Stimulated activated effector memory CD8-positive, alpha-beta T cell treated with anti-CD3 and anti-CD28 coated beads, Interleukin-12 subunit alpha, Interleukin-12 subunit beta, amount 100 ng/mL, for 72 hours (primary cell): Measurements from ENCODE around the gene ADARB1.
A peak's percentile ranks its signal among the peaks of the same experiment; 100 is the strongest.

Experiments used
- ATAC-seq: fragments of 150-1000 bp; cut with Tn5 transposase; 2 replicates; pipeline ENCODE4 v1.10.0; 2021
- DNase-seq, 2 donors: peaks; one replicate each; pipeline ENCODE4 v3.0.0; 2021 to 2022; ENCODE audit warnings: low spot score in 2 of 2
- H3K27ac Mint-ChIP-seq: one replicate; pipeline ENCODE4 v1.8.0; 2022; ENCODE audit warnings: mild to moderate bottlenecking, mixed read lengths
- H3K36me3 Mint-ChIP-seq: one replicate; pipeline ENCODE4 v1.8.0; 2022; ENCODE audit warnings: mild to moderate bottlenecking, mixed read lengths
- H3K4me1 Mint-ChIP-seq: one replicate; pipeline ENCODE4 v1.8.0; 2022; ENCODE audit warnings: mixed read lengths
- H3K4me3 Mint-ChIP-seq: one replicate; pipeline ENCODE4 v1.8.0; 2022; ENCODE audit warnings: mild to moderate bottlenecking, mixed read lengths
- H3K9me3 Mint-ChIP-seq: one replicate; pipeline ENCODE4 v1.8.0; 2022; ENCODE audit warnings: mixed read lengths

Gene ADARB1

DNA sequence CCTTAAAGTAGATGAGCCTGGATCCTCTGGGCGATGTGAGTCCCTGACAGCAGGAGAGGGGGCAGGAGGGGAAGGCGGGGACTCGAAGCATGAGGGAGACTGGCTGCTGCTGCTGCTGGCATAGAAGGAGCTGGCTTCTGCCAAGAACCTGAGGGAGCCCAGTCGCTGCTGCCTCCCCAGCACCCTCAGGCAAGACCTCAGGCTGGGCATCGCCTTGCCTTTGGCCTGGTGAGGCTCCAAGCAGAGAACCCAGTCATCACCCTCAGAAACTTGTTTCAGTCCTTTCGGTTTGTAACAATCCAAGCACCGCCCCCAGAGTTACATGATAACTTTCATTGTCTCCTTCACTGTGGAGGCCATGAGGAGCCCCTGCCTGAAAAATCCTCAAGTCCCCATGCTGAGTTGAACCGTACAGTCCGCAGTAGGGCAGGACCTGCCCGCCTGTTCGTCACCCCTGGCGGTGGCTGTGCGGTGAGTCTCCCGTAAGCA is 174.6 kb downstream of the ADARB1 start:
- DNase-seq (peak in 1 of 2 donors; percentile 37), ATAC-seq (no peak)
- no peak overlapping the region for H3K4me3 Mint-ChIP-seq
- no peak overlapping the region for H3K27ac Mint-ChIP-seq
- no peaks in the 10 kb centered on the region for H3K9me3 Mint-ChIP-seq
- H3K4me1 Mint-ChIP-seq = no peaks in the 10 kb centered on the region
- H3K36me3 Mint-ChIP-seq = no peaks in the 10 kb centered on the region

DNA sequence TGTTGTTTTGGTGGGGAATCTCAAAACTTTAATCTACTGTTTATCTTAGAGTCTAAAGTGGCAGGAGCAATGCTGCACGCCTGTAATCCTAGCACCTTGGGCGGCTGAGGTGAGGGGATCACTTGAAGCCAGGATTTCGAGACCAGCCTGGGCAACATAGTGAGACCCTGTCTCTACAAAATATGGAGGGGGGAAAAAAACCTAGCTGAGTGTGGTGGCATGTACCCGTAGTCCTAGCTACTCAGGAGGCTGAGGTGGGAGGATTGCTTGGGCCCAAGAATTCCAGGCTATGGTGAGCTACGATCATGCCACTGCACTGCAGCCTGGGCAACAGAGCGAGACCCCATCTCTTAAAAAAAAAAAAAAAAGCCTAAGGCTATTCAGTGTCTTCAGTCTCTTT is 175.2 kb downstream of the ADARB1 start:
- H3K36me3 Mint-ChIP-seq = no peaks in the 10 kb centered on the region
- H3K4me3 Mint-ChIP-seq = no peak overlapping the region
- DNase-seq = no peak
- no peaks in the 10 kb centered on the region for H3K9me3 Mint-ChIP-seq
- peaks cover 5% of the 10 kb centered on the region for H3K4me1 Mint-ChIP-seq
- ATAC-seq = no peak
- no peak overlapping the region for H3K27ac Mint-ChIP-seq

- no peaks in the 10 kb centered on the region for H3K9me3 Mint-ChIP-seq
- H3K4me1 Mint-ChIP-seq = peaks cover 11% of the 10 kb centered on the region
- ATAC-seq = no peak
- H3K36me3 Mint-ChIP-seq = no peaks in the 10 kb centered on the region
- no peak for DNase-seq
- no peak overlapping the region for H3K27ac Mint-ChIP-seq
- H3K4me3 Mint-ChIP-seq = no peak overlapping the region
Observed at GRCh38 chr21:45250272-45250671, 175.9 kb downstream of the ADARB1 start.

GRCh38 chr21:45250914-45251634 is 176.7 kb downstream of the ADARB1 start:
- Mint-ChIP-seq H3K36me3 (no peaks in the 10 kb centered on the region), H3K9me3 (no peaks in the 10 kb centered on the region), H3K4me1 (peaks cover 16% of the 10 kb centered on the region), H3K27ac (no peak overlapping the region), H3K4me3 (no peak overlapping the region)
- DNase-seq = peak in 1 of 2 donors; percentile 30
- no peak for ATAC-seq

DNA sequence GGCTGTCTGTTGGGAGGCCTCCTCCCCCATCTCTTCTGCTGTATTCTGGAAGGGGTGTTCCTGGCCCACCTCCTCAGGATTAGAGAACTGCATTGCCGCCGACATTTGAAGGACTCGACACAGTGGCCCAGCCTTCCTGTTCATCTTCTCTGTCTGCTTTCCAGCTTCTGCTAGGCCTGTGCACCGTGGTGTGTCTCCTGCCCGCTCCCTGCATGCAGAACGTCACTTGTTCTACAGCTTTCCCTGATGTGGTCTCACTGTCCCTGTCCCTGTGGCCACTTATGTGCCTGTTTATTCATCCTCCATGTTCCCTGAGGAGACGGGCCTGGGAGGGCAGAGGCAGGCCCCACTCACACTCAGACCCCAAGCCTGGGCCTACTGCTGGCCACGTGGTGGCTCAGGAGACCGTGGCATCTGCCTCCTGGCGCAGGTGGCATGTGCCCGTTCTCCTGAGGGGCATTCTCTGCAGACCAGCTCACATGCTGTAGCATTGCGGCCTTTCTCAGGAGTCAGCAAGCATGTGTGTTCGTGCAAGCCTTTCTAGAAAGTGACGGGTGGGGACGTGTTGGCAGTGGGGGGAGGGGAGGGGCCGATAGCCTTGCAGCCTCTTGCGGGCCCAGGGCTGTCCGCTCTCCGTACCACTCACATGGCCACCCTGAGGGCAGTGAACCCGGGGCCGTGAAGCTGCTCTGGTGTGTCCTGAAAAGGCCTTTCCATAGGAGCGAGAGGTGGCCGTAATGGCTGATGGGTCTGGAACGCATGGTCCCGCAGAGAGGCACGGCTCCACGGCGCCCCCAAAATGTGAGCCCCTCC is 177.5 kb downstream of the ADARB1 start:
- Mint-ChIP-seq H3K9me3 (no peaks in the 10 kb centered on the region), H3K27ac (no peak overlapping the region), H3K4me1 (peaks cover 23% of the 10 kb centered on the region), H3K4me3 (no peak overlapping the region), H3K36me3 (no peaks in the 10 kb centered on the region)
- peak in 1 of 2 donors; percentile 39 for DNase-seq
- ATAC-seq = no peak

- no peak for ATAC-seq
- no peaks in the 10 kb centered on the region for H3K9me3 Mint-ChIP-seq
- H3K27ac Mint-ChIP-seq = no peak overlapping the region
Observed at GRCh38 chr21:45252448-45252925, 178.1 kb downstream of the ADARB1 start.

DNA sequence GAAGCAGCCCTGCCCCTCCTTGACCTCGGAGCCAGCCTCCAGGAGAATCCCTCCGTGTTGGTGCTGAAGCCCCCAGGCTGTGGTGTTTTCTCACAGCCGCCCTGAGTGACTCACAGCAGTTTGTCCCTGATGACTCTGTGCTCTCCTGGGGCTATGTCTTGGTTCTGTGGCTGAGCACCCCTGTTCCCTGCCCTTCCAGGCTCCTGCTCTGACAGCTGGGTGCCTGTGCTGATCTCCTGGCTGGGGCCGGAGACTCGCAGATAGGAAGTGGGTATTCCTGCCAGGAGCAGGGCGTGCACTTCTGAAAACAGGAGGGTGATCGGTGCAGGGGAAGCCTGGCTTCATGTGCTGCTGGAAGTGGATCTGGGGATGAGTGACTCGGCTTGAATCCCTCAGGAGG is 178.8 kb downstream of the ADARB1 start:
- Mint-ChIP-seq H3K36me3 (no peaks in the 10 kb centered on the region), H3K9me3 (no peaks in the 10 kb centered on the region), H3K4me1 (peaks cover 29% of the 10 kb centered on the region), H3K4me3 (no peak overlapping the region), H3K27ac (no peak overlapping the region)
- DNase-seq (no peak), ATAC-seq (no peak)

More at GRCh38 chr21:45252448-45252925, 178.1 kb downstream of the ADARB1 start:
- Mint-ChIP-seq H3K4me3 (no peak overlapping the region), H3K4me1 (peaks cover 29% of the 10 kb centered on the region), H3K36me3 (no peaks in the 10 kb centered on the region)
- no peak for DNase-seq

DNA sequence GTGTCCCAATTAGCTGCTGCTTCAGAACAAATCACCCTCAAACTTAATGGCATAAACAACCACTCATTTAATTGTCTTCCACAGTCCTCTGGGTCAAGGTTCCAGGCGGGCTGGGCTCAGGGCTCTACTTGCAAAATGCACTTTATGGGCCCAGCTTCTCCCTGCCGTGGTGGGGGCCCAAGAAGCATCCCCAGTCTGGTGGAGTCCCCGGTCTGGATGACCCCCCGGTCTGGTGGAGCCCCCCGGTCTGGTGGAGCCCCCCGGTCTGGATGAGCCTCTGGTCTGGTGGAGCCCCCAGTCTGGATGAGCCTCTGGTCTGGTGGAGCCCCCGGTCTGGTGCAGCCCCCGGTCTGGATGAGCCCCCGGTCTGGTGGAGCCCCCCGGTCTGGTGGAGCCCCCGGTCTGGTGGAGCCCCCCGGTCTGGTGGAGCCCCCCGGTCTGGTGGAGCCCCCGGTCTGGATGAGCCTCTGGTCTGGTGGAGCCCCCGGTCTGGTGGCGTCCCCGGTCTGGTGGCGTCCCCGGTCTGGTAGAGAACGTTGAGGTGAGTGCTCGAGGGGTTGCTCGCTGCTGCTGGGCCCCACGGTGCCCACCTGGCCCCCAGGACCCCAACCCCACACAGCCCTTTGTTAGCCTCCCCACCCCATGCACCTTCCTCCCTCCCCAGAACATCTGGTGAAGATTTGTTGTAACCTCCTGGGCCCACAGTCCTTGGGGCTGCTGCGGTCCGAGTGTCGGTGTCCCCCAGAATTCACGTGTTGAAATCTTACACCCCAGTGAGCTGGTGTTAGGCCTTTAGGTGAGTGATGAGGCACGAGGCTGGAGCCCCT is 179.5 kb downstream of the ADARB1 start:
- ATAC-seq (no peak), DNase-seq (peak in 1 of 2 donors; percentile 43)
- Mint-ChIP-seq H3K36me3 (no peaks in the 10 kb centered on the region), H3K4me3 (peak overlapping the region; percentile 31), H3K27ac (no peak overlapping the region), H3K9me3 (no peaks in the 10 kb centered on the region), H3K4me1 (peaks cover 29% of the 10 kb centered on the region)

GRCh38 chr21:45254460-45254930 is 180.1 kb downstream of the ADARB1 start:
- Mint-ChIP-seq H3K4me3 (peak overlapping the region; percentile 31), H3K27ac (peak overlapping the region; percentile 46), H3K36me3 (no peaks in the 10 kb centered on the region), H3K4me1 (peaks cover 29% of the 10 kb centered on the region), H3K9me3 (no peaks in the 10 kb centered on the region)
- ATAC-seq (no peak), DNase-seq (peak in 1 of 2 donors; percentile 39)

DNA sequence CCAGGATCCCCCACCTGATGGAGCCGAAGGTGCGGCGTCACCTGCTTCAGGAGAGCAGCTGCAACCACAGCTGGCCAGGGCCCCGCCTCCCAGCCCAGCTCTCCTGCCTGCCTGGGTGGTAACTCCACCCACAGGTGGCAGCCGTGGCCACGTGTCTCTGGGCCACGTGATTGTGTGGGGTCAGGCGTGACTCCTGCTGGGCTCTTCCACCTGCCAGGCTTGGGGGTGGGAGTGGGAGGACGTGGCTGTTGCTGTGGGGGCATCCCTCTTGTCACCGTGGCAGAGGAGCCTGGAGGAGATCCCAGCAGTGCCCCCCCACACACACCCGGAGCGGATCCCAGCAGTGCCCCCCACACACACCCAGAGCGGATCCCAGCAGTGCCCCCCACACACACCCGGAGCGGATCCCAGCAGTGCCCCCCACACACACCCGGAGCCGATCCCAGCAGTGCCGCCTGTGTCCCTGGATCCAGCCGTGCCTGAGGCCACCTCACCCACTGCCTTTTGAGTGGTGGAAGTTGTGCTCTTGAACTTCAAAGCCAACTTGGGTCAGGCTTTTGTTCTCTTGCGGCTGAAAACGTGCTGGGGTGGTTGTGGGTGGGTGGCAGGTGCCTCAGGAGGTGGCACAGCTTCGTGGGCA is 181.1 kb downstream of the ADARB1 start:
- ATAC-seq (peak; percentile 73), DNase-seq (peak in 1 of 2 donors; percentile 50)
- no peaks in the 10 kb centered on the region for H3K36me3 Mint-ChIP-seq
- no peaks in the 10 kb centered on the region for H3K9me3 Mint-ChIP-seq
- H3K27ac Mint-ChIP-seq = no peak overlapping the region
- peaks cover 29% of the 10 kb centered on the region for H3K4me1 Mint-ChIP-seq
- peak overlapping the region; percentile 31 for H3K4me3 Mint-ChIP-seq

DNA sequence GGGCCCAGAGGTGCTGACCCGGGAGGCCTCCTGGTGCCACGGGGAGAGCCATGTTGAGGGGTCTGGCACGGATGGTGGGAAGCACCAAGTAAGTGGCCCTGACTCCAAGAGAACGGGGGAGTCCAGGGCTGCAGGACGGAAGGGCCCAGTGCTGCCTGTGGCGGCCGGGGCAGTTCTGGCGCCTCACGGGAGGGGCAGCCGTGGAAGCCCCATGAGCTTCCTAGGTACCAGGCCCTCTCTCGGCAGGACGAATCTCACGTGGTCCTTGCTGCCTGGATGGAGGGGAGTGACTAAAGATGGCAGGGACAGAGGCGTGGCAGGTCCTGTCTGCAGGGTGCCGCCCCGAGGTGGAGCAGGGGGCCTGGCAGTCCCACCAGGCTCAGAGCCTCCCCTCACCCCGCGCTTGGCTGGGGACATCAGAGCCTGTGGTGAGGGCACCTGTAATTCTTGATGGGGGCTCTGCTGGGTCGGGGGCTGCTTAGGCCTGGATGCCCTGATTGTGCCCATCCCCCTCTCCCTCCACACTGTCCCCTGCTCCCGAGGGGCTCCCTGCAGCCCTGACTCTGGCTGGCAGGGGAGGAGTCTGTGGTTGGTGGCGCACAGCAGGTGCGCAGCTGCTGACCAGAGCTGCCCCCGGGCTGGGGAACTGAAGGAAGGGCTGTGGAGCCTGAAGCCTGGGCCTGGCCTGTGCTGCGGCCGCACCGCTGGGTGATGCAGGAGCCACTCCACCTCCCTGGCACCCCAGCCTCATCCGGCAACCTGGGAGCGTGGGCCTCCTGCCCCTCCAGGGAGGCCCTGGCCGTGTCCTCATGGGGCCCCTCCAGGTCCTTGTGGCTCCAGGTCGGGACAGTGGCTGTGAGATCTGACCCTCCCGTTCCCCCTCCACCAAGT is 181.9 kb downstream of the ADARB1 start:
- Mint-ChIP-seq H3K4me1 (peaks cover 29% of the 10 kb centered on the region), H3K27ac (no peak overlapping the region), H3K36me3 (no peaks in the 10 kb centered on the region), H3K9me3 (no peaks in the 10 kb centered on the region), H3K4me3 (peak overlapping the region; percentile 17)
- DNase-seq (peak in 1 of 2 donors; percentile 47), ATAC-seq (peak; percentile 17)

- no peaks in the 10 kb centered on the region for H3K9me3 Mint-ChIP-seq
- ATAC-seq = peak; percentile 72
- H3K4me3 Mint-ChIP-seq = peak overlapping the region; percentile 17
- peaks cover 29% of the 10 kb centered on the region for H3K4me1 Mint-ChIP-seq
- no peak overlapping the region for H3K27ac Mint-ChIP-seq
- H3K36me3 Mint-ChIP-seq = no peaks in the 10 kb centered on the region
- DNase-seq = peak in 1 of 2 donors; percentile 51
Observed at GRCh38 chr21:45256912-45257672, 182.7 kb downstream of the ADARB1 start.

DNA sequence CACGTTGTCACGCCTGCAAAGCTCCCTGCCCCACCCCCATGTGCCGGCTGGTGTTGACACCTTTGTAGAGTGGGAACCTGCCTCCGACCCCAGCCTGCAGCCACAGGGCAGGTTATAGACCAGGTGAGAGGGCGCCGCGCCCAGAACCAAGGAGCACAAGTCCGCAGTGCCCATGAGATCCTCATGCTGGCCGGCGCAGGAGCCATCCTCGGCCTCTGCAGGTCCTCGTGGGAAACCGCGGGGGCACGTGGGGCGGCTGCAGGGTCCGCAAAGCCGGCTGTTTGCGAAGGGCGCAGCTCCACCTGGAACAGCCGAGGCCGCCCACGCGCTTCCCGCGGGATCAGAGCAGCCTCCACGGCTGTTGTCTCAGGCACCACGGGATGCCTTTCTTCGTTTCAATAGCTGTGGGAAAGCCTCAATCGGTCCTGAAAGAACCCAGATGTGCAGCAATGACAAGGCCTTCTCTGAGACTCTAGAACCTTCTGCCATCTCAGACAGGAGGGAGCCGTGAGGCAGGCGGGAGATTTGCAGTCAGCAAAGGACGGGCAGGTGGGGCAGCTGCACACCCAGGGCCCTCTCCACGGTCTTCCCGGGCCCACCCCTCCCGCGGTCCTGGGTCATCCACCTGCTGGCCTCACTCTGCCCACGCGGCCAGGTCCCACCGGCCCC is 183.4 kb downstream of the ADARB1 start:
- H3K36me3 Mint-ChIP-seq = no peaks in the 10 kb centered on the region
- no peak for ATAC-seq
- H3K27ac Mint-ChIP-seq = no peak overlapping the region
- H3K4me1 Mint-ChIP-seq = peaks cover 29% of the 10 kb centered on the region
- no peaks in the 10 kb centered on the region for H3K9me3 Mint-ChIP-seq
- peak in 1 of 2 donors; percentile 30 for DNase-seq
- H3K4me3 Mint-ChIP-seq = no peak overlapping the region
